HCT116 (cell line): ENCODE measurements around the gene SUGCT. TPM values are rescaled to one million over a fixed set of nuclear protein-coding genes. Genes with fewer than 3 reads are reported as not detected.

ENCODE experiments used
- ATAC-seq: fragments of 200-7000 bp; cut with Tn5 transposase; 2 replicates; pipeline ENCODE4 v1.9.1; 2020; ENCODE audit warnings: mild to moderate bottlenecking, moderate library complexity
- BruUV-seq: library from RNA; stranded (reverse); fragments of 400-500 nt; replicated peaks from 2 replicates; lab custom pipeline; 2021; lab: Mats Ljungman, UMichigan
- CTCF ChIA-PET: fragments of 300-600 bp; sonication (Branson Sonifier 250); formaldehyde crosslinking; loops from one replicate; lab custom pipeline; 2021; ENCODE audit warnings: antibody characterized with exemption; lab: Charles Lee
- POLR2A ChIA-PET: fragments of 300-600, 350-600 bp; sonication (Branson Sonifier 250); formaldehyde crosslinking; loops from one replicate; lab custom pipeline; 2021; ENCODE audit warnings: antibody characterized with exemption; lab: Charles Lee
- RAD21 ChIA-PET, 2 experiments: fragments of 300-600 bp; sonication (Branson Sonifier 250); formaldehyde crosslinking; loops; one replicate each; lab custom pipeline; 2023; ENCODE audit warnings: low total read pairs in 2 of 2; ENCODE audit not compliant: uncharacterized antibody in 2 of 2, unreplicated experiment in 2 of 2, low non-redundant PET in 1 of 2; lab: Charles Lee
- DNase-seq: peaks from one replicate; pipeline ENCODE4 v3.0.0-alpha.2; 2010; ENCODE audit warnings: low read depth, low spot score
- H2AFZ ChIP-seq: fragments of 200-600 bp; shearing (Covaris generic), sonication (generic); 2 replicates; pipeline ENCODE4 v1.6.1; 2017; ENCODE audit warnings: low read depth, mixed run types, mixed read lengths, antibody characterized with exemption, low read length; ENCODE audit not compliant: poor library complexity, severe bottlenecking
- H3K27ac ChIP-seq: 2 replicates; pipeline ENCODE4 v1.5.1; 2012; ENCODE audit warnings: low read depth, low read length
- H3K27me3 ChIP-seq: fragments of 200-600 bp; sonication (generic); 2 replicates; pipeline ENCODE4 v1.6.1; 2016; ENCODE audit warnings: mixed run types, low read length, mixed read lengths; ENCODE audit not compliant: insufficient read depth
- H3K36me3 ChIP-seq, 2 experiments: fragments of 200-500 bp in 1 of 2; fragments of 200-600 bp in 1 of 2; sonication (Bioruptor generic) in 1 of 2; sonication (generic) in 1 of 2; 2 replicates each; pipeline versions ENCODE4 v1.5.1 to v1.6.1; 2014 to 2016; ENCODE audit warnings: low read length in 2 of 2, inconsistent platforms in 1 of 2, mixed read lengths in 1 of 2, mixed run types in 1 of 2; ENCODE audit not compliant: insufficient read depth in 2 of 2, control insufficient read depth in 1 of 2
- H3K4me1 ChIP-seq, 2 experiments: fragments of 200-600 bp in 1 of 2; sonication (generic) in 1 of 2; 2 replicates each; pipeline versions ENCODE4 v1.5.1 to v1.6.1; 2012 to 2017; ENCODE audit warnings: low read length in 2 of 2, inconsistent platforms in 1 of 2, mild to moderate bottlenecking in 1 of 2, mixed read lengths in 1 of 2, mixed run types in 1 of 2, moderate library complexity in 1 of 2; ENCODE audit not compliant: insufficient read depth in 2 of 2, control insufficient read depth in 1 of 2
- H3K4me2 ChIP-seq: fragments of 200-600 bp; sonication (generic); 2 replicates; pipeline ENCODE4 v1.6.1; 2017; ENCODE audit warnings: mixed run types, low read length, mixed read lengths
- H3K4me3 ChIP-seq, 2 experiments: fragments of 200-600 bp in 1 of 2; sonication (generic) in 1 of 2; replicated peaks in 1 of 2; 2 replicates each; pipeline ENCODE4 v1.5.1; 2011 to 2016; ENCODE audit warnings: low read length in 2 of 2, control low read depth in 1 of 2, low read depth in 1 of 2, mild to moderate bottlenecking in 1 of 2, mixed read lengths in 1 of 2, mixed run types in 1 of 2
- H3K79me2 ChIP-seq: fragments of 200-600 bp; sonication (generic); 2 replicates; pipeline ENCODE4 v1.6.1; 2017; ENCODE audit warnings: mild to moderate bottlenecking, mixed run types, low read length, moderate library complexity, mixed read lengths; ENCODE audit not compliant: insufficient read depth
- H3K9ac ChIP-seq: fragments of 200-600 bp; sonication (generic); 2 replicates; pipeline ENCODE4 v1.6.1; 2016; ENCODE audit warnings: low read length, mixed read lengths
- H3K9me2 ChIP-seq: fragments of 200-600 bp; sonication (generic), shearing (Covaris generic); 2 replicates; pipeline ENCODE4 v1.6.1; 2017; ENCODE audit warnings: mixed run types, mild to moderate bottlenecking, moderate library complexity; ENCODE audit not compliant: insufficient read depth
- H3K9me3 ChIP-seq, 2 experiments: fragments of 200-500 bp in 1 of 2; fragments of 200-600 bp in 1 of 2; sonication (Bioruptor generic) in 1 of 2; sonication (generic) in 1 of 2; 2 replicates each; pipeline ENCODE4 v1.6.1; 2014 to 2017; ENCODE audit warnings: low read length in 2 of 2, mixed read lengths in 2 of 2, inconsistent platforms in 1 of 2, low read depth in 1 of 2, mild to moderate bottlenecking in 1 of 2, mixed run types in 1 of 2, moderate library complexity in 1 of 2; ENCODE audit not compliant: control insufficient read depth in 1 of 2, insufficient read depth in 1 of 2
- H4K20me1 ChIP-seq: fragments of 200-600 bp; sonication (generic), shearing (Covaris generic); 2 replicates; pipeline ENCODE4 v1.6.1; 2017; ENCODE audit warnings: mixed run types, mild to moderate bottlenecking, moderate library complexity; ENCODE audit not compliant: insufficient read depth
- CBX3 ChIP-seq: IDR thresholded peaks from 2 replicates; pipeline ENCODE4 v1.6.1; 2012; ENCODE audit warnings: low read depth
- CEBPB ChIP-seq: IDR thresholded peaks from 2 replicates; pipeline ENCODE4 v1.6.1; 2012; ENCODE audit warnings: low read depth
- ELF1 ChIP-seq: IDR thresholded peaks from 2 replicates; pipeline ENCODE4 v1.6.1; 2012; ENCODE audit warnings: low read depth, borderline replicate concordance
- EZH2 ChIP-seq: fragments of 200-600 bp; sonication (generic); IDR thresholded peaks from 2 replicates; pipeline ENCODE4 v1.6.1; 2017; ENCODE audit warnings: antibody characterized with exemption, mixed run types
- EZH2phosphoT487 ChIP-seq: fragments of 200-600 bp; IDR thresholded peaks from 2 replicates; pipeline ENCODE4 v1.6.1; 2018; ENCODE audit warnings: antibody characterized with exemption, borderline replicate concordance
- FOSL1 ChIP-seq: IDR thresholded peaks from 2 replicates; pipeline ENCODE4 v1.6.1; 2012; ENCODE audit warnings: low read depth
- POLR2A ChIP-seq: IDR thresholded peaks from 2 replicates; pipeline ENCODE4 v1.7.0; 2011; ENCODE audit warnings: borderline replicate concordance; ENCODE audit not compliant: insufficient read depth, insufficient read length; ENCODE audit errors: extremely low read depth
- POLR2AphosphoS5 ChIP-seq: IDR thresholded peaks from 2 replicates; pipeline ENCODE4 v1.6.1; 2011; ENCODE audit warnings: mild to moderate bottlenecking, low read depth, low read length, moderate library complexity
- RAD21 ChIP-seq: IDR thresholded peaks from 2 replicates; pipeline ENCODE4 v1.6.1; 2012; ENCODE audit warnings: low read depth, mild to moderate bottlenecking
- TCF7L2 ChIP-seq: IDR thresholded peaks from 2 replicates; pipeline ENCODE4 v1.7.0; 2011; ENCODE audit warnings: borderline replicate concordance, inconsistent platforms; ENCODE audit not compliant: insufficient read depth, insufficient read length; ENCODE audit errors: extremely low read depth
- ZFX ChIP-seq: fragments of 450-650 bp; IDR thresholded peaks from 2 replicates; pipeline ENCODE4 v1.6.1; 2017
- intact Hi-C: fragments of 100-400 bp; cut with micrococcal nuclease; formaldehyde crosslinking; loops from 2 replicates; pipeline ENCODE4 v1.10.0; 2022
- total RNA-seq: library from RNA; stranded (reverse); gene quantifications from one replicate; pipeline ENCODE4 v1.2.1, GENCODE V29; 2021; ENCODE audit not compliant: unreplicated experiment
- TF ChIP-seq, protein P1 (sequence below), 3 experiments: fragments of 200-600 bp in 1 of 3; sonication (generic) in 1 of 3; IDR thresholded peaks in 2 of 3; conservative IDR thresholded peaks in 1 of 3; 2 replicates each; pipeline ENCODE4 v1.5.1; 2012 to 2017; ENCODE audit warnings: low read depth in 2 of 3, low read length in 2 of 3, antibody characterized with exemption in 1 of 3, borderline replicate concordance in 1 of 3, control low read depth in 1 of 3, mild to moderate bottlenecking in 1 of 3, mixed read lengths in 1 of 3, mixed run types in 1 of 3, moderate library complexity in 1 of 3; ENCODE audit not compliant: insufficient read depth in 1 of 3
- TF ChIP-seq, protein P2 (sequence below): IDR thresholded peaks from 2 replicates; pipeline ENCODE4 v1.6.1; 2011; ENCODE audit warnings: mild to moderate bottlenecking, low read length, moderate library complexity; ENCODE audit not compliant: insufficient replicate concordance; ENCODE audit errors: extremely low read depth

Gene SUGCT
- total RNA-seq, 1 experiment from 2014 or later, result 4.4 TPM

DNA sequence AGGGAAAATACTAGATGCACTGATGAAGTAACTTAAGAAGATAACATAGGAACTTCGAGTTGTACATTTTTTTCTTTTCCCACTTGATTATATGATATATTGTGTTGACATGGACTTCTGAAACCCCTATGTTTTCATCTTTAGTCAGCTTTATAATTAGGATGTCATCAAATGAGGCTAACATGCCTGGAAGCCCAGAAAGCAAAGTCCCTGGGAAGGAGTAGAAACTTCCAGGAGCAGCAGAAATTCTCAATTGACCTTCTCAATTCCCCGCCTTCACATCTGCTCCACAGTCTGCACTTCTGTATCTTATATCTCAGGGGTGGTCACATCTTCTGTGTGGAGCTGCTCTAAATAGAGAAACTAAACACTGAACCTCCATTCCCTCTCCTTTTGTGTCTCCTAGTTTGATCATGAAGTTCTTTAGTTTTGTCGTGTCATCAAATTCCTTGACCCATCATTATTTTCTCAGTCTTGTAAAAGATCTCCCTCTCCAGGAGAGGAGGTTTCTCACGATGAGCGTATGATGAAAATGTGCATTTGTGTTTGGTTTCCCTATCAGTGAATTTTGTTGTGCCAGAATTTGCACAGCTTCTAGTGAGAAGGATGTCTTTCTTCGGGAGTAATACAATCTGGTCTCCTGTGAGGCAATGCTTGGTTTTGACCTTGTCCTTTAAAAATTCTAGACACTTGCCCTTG lies 303.3 kb downstream of the SUGCT start:
- TF ChIP-seq EZH2phosphoT487 (no peak), POLR2A (no peak), FOSL1 (no peak), ELF1 (no peak), EZH2 (no peak), TCF7L2 (no peak), CEBPB (no peak), CBX3 (no peak), POLR2AphosphoS5 (no peak), ZFX (no peak), RAD21 (no peak)
- TF ChIP-seq, protein P1, sequence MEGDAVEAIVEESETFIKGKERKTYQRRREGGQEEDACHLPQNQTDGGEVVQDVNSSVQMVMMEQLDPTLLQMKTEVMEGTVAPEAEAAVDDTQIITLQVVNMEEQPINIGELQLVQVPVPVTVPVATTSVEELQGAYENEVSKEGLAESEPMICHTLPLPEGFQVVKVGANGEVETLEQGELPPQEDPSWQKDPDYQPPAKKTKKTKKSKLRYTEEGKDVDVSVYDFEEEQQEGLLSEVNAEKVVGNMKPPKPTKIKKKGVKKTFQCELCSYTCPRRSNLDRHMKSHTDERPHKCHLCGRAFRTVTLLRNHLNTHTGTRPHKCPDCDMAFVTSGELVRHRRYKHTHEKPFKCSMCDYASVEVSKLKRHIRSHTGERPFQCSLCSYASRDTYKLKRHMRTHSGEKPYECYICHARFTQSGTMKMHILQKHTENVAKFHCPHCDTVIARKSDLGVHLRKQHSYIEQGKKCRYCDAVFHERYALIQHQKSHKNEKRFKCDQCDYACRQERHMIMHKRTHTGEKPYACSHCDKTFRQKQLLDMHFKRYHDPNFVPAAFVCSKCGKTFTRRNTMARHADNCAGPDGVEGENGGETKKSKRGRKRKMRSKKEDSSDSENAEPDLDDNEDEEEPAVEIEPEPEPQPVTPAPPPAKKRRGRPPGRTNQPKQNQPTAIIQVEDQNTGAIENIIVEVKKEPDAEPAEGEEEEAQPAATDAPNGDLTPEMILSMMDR (IDR thresholded peaks at IDR 0.05 in 2 of 3, conservative IDR thresholded peaks at IDR 0.05 in 1 of 3; ENCODE audit: borderline replicate concordance in 1 of 3, insufficient read depth in 1 of 3, low read depth in 2 of 3, low read length in 2 of 3), result no peak
- TF ChIP-seq, protein P2, sequence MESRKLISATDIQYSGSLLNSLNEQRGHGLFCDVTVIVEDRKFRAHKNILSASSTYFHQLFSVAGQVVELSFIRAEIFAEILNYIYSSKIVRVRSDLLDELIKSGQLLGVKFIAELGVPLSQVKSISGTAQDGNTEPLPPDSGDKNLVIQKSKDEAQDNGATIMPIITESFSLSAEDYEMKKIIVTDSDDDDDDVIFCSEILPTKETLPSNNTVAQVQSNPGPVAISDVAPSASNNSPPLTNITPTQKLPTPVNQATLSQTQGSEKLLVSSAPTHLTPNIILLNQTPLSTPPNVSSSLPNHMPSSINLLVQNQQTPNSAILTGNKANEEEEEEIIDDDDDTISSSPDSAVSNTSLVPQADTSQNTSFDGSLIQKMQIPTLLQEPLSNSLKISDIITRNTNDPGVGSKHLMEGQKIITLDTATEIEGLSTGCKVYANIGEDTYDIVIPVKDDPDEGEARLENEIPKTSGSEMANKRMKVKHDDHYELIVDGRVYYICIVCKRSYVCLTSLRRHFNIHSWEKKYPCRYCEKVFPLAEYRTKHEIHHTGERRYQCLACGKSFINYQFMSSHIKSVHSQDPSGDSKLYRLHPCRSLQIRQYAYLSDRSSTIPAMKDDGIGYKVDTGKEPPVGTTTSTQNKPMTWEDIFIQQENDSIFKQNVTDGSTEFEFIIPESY, result no peak
- TF ChIP-seq, all 23 proteins: peak for 0
- ATAC-seq (no peak), DNase-seq (no peak)
- no TSS peak for BruUV-seq
- intact Hi-C loops, result no loop called here
- peaks cover 0 to 3% of the 10 kb centered on the region in 2 experiments; a peak in 1 of 4 replicates for H3K9me3 ChIP-seq
- ChIA-PET RAD21 (no interaction called here), CTCF (no interaction called here), POLR2A (no interaction called here)
- H3K9me2 ChIP-seq, result no peaks in the 10 kb centered on the region
- H3K4me2 ChIP-seq, result peak overlapping the region; percentile 30
- no peak overlapping the region for H3K4me3 ChIP-seq
- H2AFZ ChIP-seq, result no peak overlapping the region
- H3K27ac ChIP-seq, result no peak overlapping the region
- no peaks in the 10 kb centered on the region for H3K36me3 ChIP-seq
- H3K79me2 ChIP-seq, result no peaks in the 10 kb centered on the region
- no peak overlapping the region for H3K9ac ChIP-seq
- H3K4me1 ChIP-seq, result peaks cover 0 to 18% of the 10 kb centered on the region in 2 experiments; a peak in 2 of 4 replicates
- no peaks in the 10 kb centered on the region for H3K27me3 ChIP-seq
- H4K20me1 ChIP-seq, result no peaks in the 10 kb centered on the region
